Glutamatergic neuron (in vitro differentiated cells): ENCODE results near the gene PINLYP. TPM values are rescaled to one million over a fixed set of nuclear protein-coding genes. Genes with fewer than 3 reads are reported as not detected.
A peak's percentile ranks its signal among the peaks of the same experiment; 100 is the strongest.

Experiments used
- DNase-seq: peaks from one replicate; pipeline ENCODE4 v3.0.0; 2022
- H3K27ac Mint-ChIP-seq: one replicate; pipeline ENCODE4 v1.8.0; 2020; ENCODE audit warnings: mild to moderate bottlenecking, mixed read lengths, inconsistent platforms; ENCODE audit not compliant: unreplicated experiment
- H3K27me3 Mint-ChIP-seq: one replicate; pipeline ENCODE4 v1.8.0; 2020; ENCODE audit warnings: mild to moderate bottlenecking, moderate library complexity, mixed read lengths, inconsistent platforms; ENCODE audit not compliant: unreplicated experiment
- H3K36me3 Mint-ChIP-seq: one replicate; pipeline ENCODE4 v1.8.0; 2020; ENCODE audit warnings: mild to moderate bottlenecking, mixed read lengths, inconsistent platforms; ENCODE audit not compliant: unreplicated experiment
- H3K4me1 Mint-ChIP-seq: one replicate; pipeline ENCODE4 v1.8.0; 2020; ENCODE audit warnings: mild to moderate bottlenecking, low read depth, mixed read lengths, inconsistent platforms; ENCODE audit not compliant: unreplicated experiment
- H3K4me3 Mint-ChIP-seq: one replicate; pipeline ENCODE4 v1.8.0; 2020; ENCODE audit warnings: mild to moderate bottlenecking, mixed read lengths, inconsistent platforms; ENCODE audit not compliant: unreplicated experiment
- H3K9me3 Mint-ChIP-seq: one replicate; pipeline ENCODE4 v1.8.0; 2020; ENCODE audit warnings: mild to moderate bottlenecking, moderate library complexity, mixed read lengths, inconsistent platforms; ENCODE audit not compliant: unreplicated experiment
- CTCF ChIP-seq: fragments of 200-600 bp; sonication (generic); IDR thresholded peaks from one replicate; pipeline ENCODE4 v1.5.0; 2021; ENCODE audit not compliant: partially characterized antibody, unreplicated experiment
- total RNA-seq: library from RNA; stranded (reverse); fragmentation: NEBNext Ultra II Directional; extraction: Animal tissue kit (Norgen Biotek cat#: 25700); gene quantifications from one replicate; pipeline ENCODE4 v1.2.1, GENCODE V29; 2021; ENCODE audit not compliant: unreplicated experiment

PINLYP gene
- total RNA-seq, 1 donor from 2014 or later: 0.96 TPM

- H3K4me3 Mint-ChIP-seq: peak overlapping the region; percentile 19
- H3K27me3 Mint-ChIP-seq: peaks cover 5% of the 10 kb centered on the region
These were observed 21.2 kb upstream of the PINLYP start for GRCh38 chr19:43554317-43554895.

GRCh38 chr19:43555185-43555770, 20.3 kb upstream of the PINLYP start:
- peak; percentile 89 for DNase-seq
- Mint-ChIP-seq H3K36me3 (peaks cover 10% of the 10 kb centered on the region), H3K4me3 (peak overlapping the region; percentile 73), H3K4me1 (peaks cover 17% of the 10 kb centered on the region), H3K27me3 (peaks cover 5% of the 10 kb centered on the region), H3K27ac (peak overlapping the region; percentile 80), H3K9me3 (no peaks in the 10 kb centered on the region)
- peak; percentile 71 for TF ChIP-seq CTCF

More at GRCh38 chr19:43554317-43554895, 21.2 kb upstream of the PINLYP start:
- TF ChIP-seq CTCF: no peak
- Mint-ChIP-seq H3K36me3 (peaks cover 7% of the 10 kb centered on the region), H3K4me1 (peaks cover 21% of the 10 kb centered on the region), H3K9me3 (peaks cover 3% of the 10 kb centered on the region), H3K27ac (peak overlapping the region; percentile 80)
- no peak for DNase-seq

GRCh38 chr19:43560687-43561086, 14.9 kb upstream of the PINLYP start:
- Mint-ChIP-seq H3K4me1 (peaks cover 14% of the 10 kb centered on the region), H3K27me3 (no peaks in the 10 kb centered on the region), H3K9me3 (no peaks in the 10 kb centered on the region), H3K27ac (peak overlapping the region; percentile 43), H3K36me3 (peaks cover 4% of the 10 kb centered on the region), H3K4me3 (no peak overlapping the region)
- peak; percentile 39 for DNase-seq
- TF ChIP-seq CTCF: no peak

GRCh38 chr19:43561139-43561970, 14.2 kb upstream of the PINLYP start:
- peaks cover 4% of the 10 kb centered on the region for H3K36me3 Mint-ChIP-seq
- no peak for DNase-seq
- peaks cover 14% of the 10 kb centered on the region for H3K4me1 Mint-ChIP-seq
- no peak for TF ChIP-seq CTCF
- H3K27ac Mint-ChIP-seq: peak overlapping the region; percentile 43
- no peaks in the 10 kb centered on the region for H3K27me3 Mint-ChIP-seq
- peak overlapping the region; percentile 13 for H3K4me3 Mint-ChIP-seq
- no peaks in the 10 kb centered on the region for H3K9me3 Mint-ChIP-seq
